Loucy (cell line): ENCODE measurements around the gene GTF2F2.
"Not testable (repeated sequence)": the region's sequence is repeated elsewhere in the genome, so short reads cannot be mapped to it uniquely, and the experiment has no call there.

Source experiments
- H2AFZ ChIP-seq: fragments of 200-600 bp; sonication (generic); 2 replicates; pipeline ENCODE4 v1.6.0; 2016; ENCODE audit warnings: antibody characterized with exemption, mild to moderate bottlenecking, low read length, moderate library complexity
- H3F3A ChIP-seq: fragments of 200-600 bp; 2 replicates; pipeline ENCODE4 v1.6.0; 2016; ENCODE audit warnings: antibody characterized with exemption, low read depth, mild to moderate bottlenecking
- H3K27me3 ChIP-seq: fragments of 200-600 bp; sonication (generic); 2 replicates; pipeline ENCODE4 v1.6.1; 2014; ENCODE audit warnings: low read length, mild to moderate bottlenecking; ENCODE audit not compliant: insufficient read depth, poor library complexity, severe bottlenecking
- H3K36me3 ChIP-seq: fragments of 200-600 bp; sonication (generic); 2 replicates; pipeline ENCODE4 v1.6.1; 2016; ENCODE audit warnings: low read length; ENCODE audit not compliant: insufficient read depth
- H3K4me1 ChIP-seq: fragments of 200-600 bp; sonication (generic); 2 replicates; pipeline ENCODE4 v1.5.1; 2014; ENCODE audit warnings: low read length, mild to moderate bottlenecking; ENCODE audit not compliant: insufficient read depth, poor library complexity, severe bottlenecking
- H3K4me2 ChIP-seq: fragments of 200-600 bp; sonication (generic); 2 replicates; pipeline ENCODE4 v1.6.0; 2014; ENCODE audit warnings: antibody characterized with exemption, low read length, low read depth, mild to moderate bottlenecking; ENCODE audit not compliant: poor library complexity, severe bottlenecking
- H3K4me3 ChIP-seq: fragments of 200-600 bp; sonication (generic); 2 replicates; pipeline ENCODE4 v1.5.1; 2014; ENCODE audit warnings: low read length, mild to moderate bottlenecking, mixed read lengths; ENCODE audit not compliant: poor library complexity, severe bottlenecking
- H3K79me2 ChIP-seq: fragments of 200-600 bp; sonication (generic); 2 replicates; pipeline ENCODE4 v1.6.1; 2014; ENCODE audit warnings: low read length; ENCODE audit not compliant: insufficient read depth
- H3K9ac ChIP-seq: fragments of 200-600 bp; sonication (generic); 2 replicates; pipeline ENCODE4 v1.6.0; 2014; ENCODE audit warnings: mild to moderate bottlenecking, low read depth, low read length, moderate library complexity; ENCODE audit not compliant: poor library complexity, severe bottlenecking
- H3K9me2 ChIP-seq: fragments of 200-600 bp; sonication (generic); replicated peaks from 2 replicates; pipeline ENCODE4 v1.6.1; 2016; ENCODE audit warnings: low read depth, low read length, mixed read lengths
- H3K9me3 ChIP-seq: fragments of 200-600 bp; sonication (generic); 2 replicates; pipeline ENCODE4 v1.6.1; 2014; ENCODE audit warnings: mild to moderate bottlenecking, antibody characterized with exemption, low read length, low read depth; ENCODE audit not compliant: insufficient read depth
- H4K20me1 ChIP-seq: fragments of 200-600 bp; sonication (generic); 2 replicates; pipeline ENCODE4 v1.6.0; 2014; ENCODE audit warnings: antibody characterized with exemption, low read length, mild to moderate bottlenecking; ENCODE audit not compliant: insufficient read depth, poor library complexity, severe bottlenecking
- CTCF ChIP-seq: fragments of 200-600 bp; sonication (generic); conservative IDR thresholded peaks from 2 replicates; pipeline ENCODE4 v1.5.1; 2014; ENCODE audit warnings: mild to moderate bottlenecking, antibody characterized with exemption, low read length
- EZH2phosphoT487 ChIP-seq: fragments of 200-600 bp; IDR thresholded peaks from 2 replicates; pipeline ENCODE4 v1.6.1; 2018; ENCODE audit warnings: antibody characterized with exemption, mild to moderate bottlenecking, moderate library complexity, borderline replicate concordance

The GTF2F2 gene

GRCh38 chr13:45297456-45298205 lies 177.3 kb downstream of the GTF2F2 start:
- Histone ChIP-seq H3F3A (no peaks in the 10 kb centered on the region), H3K79me2 (no peaks in the 10 kb centered on the region), H3K9me3 (no peaks in the 10 kb centered on the region), H4K20me1 (no peaks in the 10 kb centered on the region), H3K9ac (no peak overlapping the region), H2AFZ (no peak overlapping the region), H3K4me1 (peaks cover 30% of the 10 kb centered on the region), H3K4me2 (no peak overlapping the region), H3K27me3 (no peaks in the 10 kb centered on the region), H3K36me3 (no peaks in the 10 kb centered on the region), H3K4me3 (no peak overlapping the region), H3K9me2 (no peaks in the 10 kb centered on the region)
- TF ChIP-seq CTCF = no peak
- no peak for TF ChIP-seq EZH2phosphoT487

- no peaks in the 10 kb centered on the region for H3K9me3 ChIP-seq
- H3F3A ChIP-seq = no peaks in the 10 kb centered on the region
- no peak overlapping the region for H3K4me2 ChIP-seq
- H3K4me1 ChIP-seq = peaks cover 30% of the 10 kb centered on the region
- H2AFZ ChIP-seq = no peak overlapping the region
- no peaks in the 10 kb centered on the region for H3K9me2 ChIP-seq
- H3K36me3 ChIP-seq = no peaks in the 10 kb centered on the region
- TF ChIP-seq CTCF = no peak
- TF ChIP-seq EZH2phosphoT487 = no peak
- no peaks in the 10 kb centered on the region for H4K20me1 ChIP-seq
- H3K4me3 ChIP-seq = no peak overlapping the region
- no peak overlapping the region for H3K9ac ChIP-seq
- no peaks in the 10 kb centered on the region for H3K27me3 ChIP-seq
- no peaks in the 10 kb centered on the region for H3K79me2 ChIP-seq
Observed at GRCh38 chr13:45298206-45298505, 177.8 kb downstream of the GTF2F2 start.

- not testable (repeated sequence) for H3K9ac ChIP-seq, H3K27me3 ChIP-seq, H3K4me2 ChIP-seq, H3K79me2 ChIP-seq, H3K9me3 ChIP-seq, H4K20me1 ChIP-seq, H3K4me3 ChIP-seq, H3K9me2 ChIP-seq, H2AFZ ChIP-seq, H3K36me3 ChIP-seq, H3F3A ChIP-seq
- peaks cover 30% of the 10 kb centered on the region for H3K4me1 ChIP-seq
Observed at GRCh38 chr13:45298550-45298949, 178.2 kb downstream of the GTF2F2 start.

- Histone ChIP-seq H3K4me3 (no peak overlapping the region), H3K79me2 (no peaks in the 10 kb centered on the region), H3K9me3 (no peaks in the 10 kb centered on the region), H3K36me3 (no peaks in the 10 kb centered on the region), H3F3A (no peaks in the 10 kb centered on the region), H3K9ac (no peak overlapping the region), H3K9me2 (no peaks in the 10 kb centered on the region), H4K20me1 (no peaks in the 10 kb centered on the region), H2AFZ (no peak overlapping the region), H3K4me2 (no peak overlapping the region), H3K4me1 (peaks cover 30% of the 10 kb centered on the region), H3K27me3 (no peaks in the 10 kb centered on the region)
- no peak for TF ChIP-seq CTCF
- no peak for TF ChIP-seq EZH2phosphoT487
Observed at GRCh38 chr13:45299194-45299593, 178.9 kb downstream of the GTF2F2 start.
